Ramos (cell line): ENCODE results near the gene CEP170.
"Not testable (repeated sequence)": the region's sequence is repeated elsewhere in the genome, so short reads cannot be mapped to it uniquely, and the experiment has no call there.

ENCODE experiments used
- in situ Hi-C: fragments of 300-500 bp; cut with MboI; formaldehyde crosslinking; loops from one replicate; pipeline ENCODE4 v1.14.3; 2022; ENCODE audit warnings: low sequenced_read_pairs; ENCODE audit not compliant: unreplicated experiment

Gene CEP170

GRCh38 chr1:243183661-243184060 lies 71.4 kb downstream of the CEP170 start:
- in situ Hi-C loops: not testable (repeated sequence)

GRCh38 chr1:243183176-243183575 lies 71.9 kb downstream of the CEP170 start:
- in situ Hi-C loops: not testable (repeated sequence)

DNA sequence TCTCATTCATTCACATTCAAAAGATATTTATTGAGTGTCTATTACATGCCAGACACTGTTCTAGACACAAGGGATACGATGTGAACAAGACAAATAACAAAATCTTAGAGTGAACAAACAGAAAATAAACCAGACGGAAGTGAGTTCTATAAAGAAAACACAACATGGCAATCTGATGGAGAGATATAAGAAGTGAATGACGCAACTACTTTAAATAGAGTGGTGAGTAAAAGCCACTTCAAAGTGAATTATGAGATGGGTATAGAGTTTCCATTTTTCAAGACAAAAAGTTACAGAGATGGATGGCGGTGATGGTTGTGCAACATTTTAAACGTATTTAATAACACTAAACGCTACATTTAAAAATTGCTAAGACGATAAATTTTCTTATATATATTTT lies 75.4 kb downstream of the CEP170 start:
- in situ Hi-C loops: no loop called here

GRCh38 chr1:243177792-243178191 lies 77.3 kb downstream of the CEP170 start:
- in situ Hi-C loops: not testable (repeated sequence)

GRCh38 chr1:243173758-243174369 lies 81.2 kb downstream of the CEP170 start:
- in situ Hi-C loops: not testable (repeated sequence)

DNA sequence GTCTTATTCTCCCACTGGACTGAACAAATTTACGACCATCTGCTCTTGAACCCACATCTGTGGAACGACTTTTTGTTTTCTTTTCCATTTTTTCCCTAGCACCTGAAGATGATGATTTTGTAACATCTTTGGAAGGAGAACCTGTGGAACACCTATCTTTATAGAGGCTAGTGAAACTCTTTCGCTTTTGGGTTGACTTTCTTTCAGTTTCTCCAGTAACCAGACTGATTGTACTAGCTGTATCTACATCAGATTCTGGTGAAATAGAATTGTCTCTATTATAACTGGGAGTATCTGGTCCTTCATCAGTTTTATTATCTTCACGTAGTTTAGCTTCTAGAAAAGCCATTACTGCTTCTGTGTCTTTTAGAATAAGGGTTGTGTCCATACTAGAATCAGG lies 90.2 kb downstream of the CEP170 start:
- in situ Hi-C loops: not testable (repeated sequence)

- in situ Hi-C loops: not testable (repeated sequence)
Measured at GRCh38 chr1:243150906-243151305, 104.2 kb downstream of the CEP170 start.

DNA sequence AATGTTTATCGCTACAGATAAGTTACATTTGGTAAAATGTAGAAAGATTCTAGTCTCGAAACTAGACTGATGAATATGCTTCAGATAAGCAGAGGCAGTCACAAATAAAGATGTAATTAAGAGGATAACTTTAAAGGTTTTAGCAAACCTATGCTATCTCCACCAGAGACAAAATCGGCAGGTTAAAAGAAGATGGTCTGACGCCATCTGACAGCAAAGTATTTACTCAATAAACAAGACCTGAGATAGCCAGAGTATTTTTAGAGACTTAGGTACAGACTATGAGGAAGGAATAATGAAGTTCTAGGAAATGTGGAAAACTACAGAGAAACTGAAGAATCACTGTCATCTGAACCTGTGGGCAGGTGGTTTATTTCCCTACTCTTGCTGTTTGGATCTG lies 106.0 kb downstream of the CEP170 start:
- in situ Hi-C loops: not testable (repeated sequence)

GRCh38 chr1:243147351-243147750 lies 107.7 kb downstream of the CEP170 start:
- in situ Hi-C loops: not testable (repeated sequence)

- in situ Hi-C loops: not testable (repeated sequence)
Measured at GRCh38 chr1:243140498-243140897, 114.6 kb downstream of the CEP170 start.

DNA sequence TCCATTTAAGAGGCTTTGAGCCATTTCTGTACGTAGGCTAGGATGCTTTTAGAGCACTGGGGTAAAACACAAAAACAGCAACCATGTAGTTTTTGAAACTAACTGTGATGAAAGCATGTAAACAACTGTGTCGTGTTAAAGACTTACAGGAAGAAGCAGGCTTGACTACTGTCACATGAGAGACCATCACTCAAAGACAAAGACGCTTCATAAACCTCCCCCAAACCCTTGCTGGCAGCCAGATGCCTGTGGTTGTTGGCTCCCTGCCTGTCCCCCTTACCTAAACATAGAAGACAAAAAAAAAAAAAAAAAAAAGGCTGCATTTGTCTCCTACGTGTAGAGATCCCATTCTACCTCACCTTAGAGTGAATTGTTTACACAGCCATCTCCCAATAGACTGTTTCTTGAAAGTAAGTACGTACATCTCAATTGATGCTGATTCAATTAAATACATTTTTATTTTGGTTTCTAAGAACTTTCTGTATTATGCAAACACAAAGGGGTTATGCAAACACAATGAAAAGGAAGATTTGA lies 132.1 kb downstream of the CEP170 start:
- in situ Hi-C loops: not testable (repeated sequence)

- in situ Hi-C loops: not testable (repeated sequence)
Measured at GRCh38 chr1:243121939-243122338, 133.1 kb downstream of the CEP170 start.

- in situ Hi-C loops: not testable (repeated sequence)
Measured at GRCh38 chr1:243118601-243119322, 136.3 kb downstream of the CEP170 start.

DNA sequence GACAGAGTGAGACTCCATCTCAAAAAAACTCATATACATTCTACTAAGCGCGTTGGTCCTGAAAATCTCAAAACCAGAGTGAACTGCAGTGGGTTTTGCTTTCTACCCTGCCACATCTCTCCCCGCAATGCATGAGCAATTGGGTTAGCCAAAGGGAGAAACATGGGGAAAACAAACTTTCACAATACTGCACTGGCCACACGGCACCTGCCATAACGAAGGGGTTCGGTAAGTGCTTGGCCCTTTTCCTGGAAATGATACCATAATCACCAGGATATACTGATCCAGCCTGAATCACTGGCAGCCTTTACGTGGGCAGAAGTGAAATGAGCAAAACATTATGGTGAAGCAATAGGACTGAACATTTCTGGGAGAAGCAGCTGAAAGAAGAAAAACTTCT lies 138.9 kb downstream of the CEP170 start:
- in situ Hi-C loops: not testable (repeated sequence)

- in situ Hi-C loops: not testable (repeated sequence)
Measured at GRCh38 chr1:243114769-243115168, 140.3 kb downstream of the CEP170 start.

GRCh38 chr1:243114059-243114713 lies 140.9 kb downstream of the CEP170 start:
- in situ Hi-C loops: not testable (repeated sequence)

DNA sequence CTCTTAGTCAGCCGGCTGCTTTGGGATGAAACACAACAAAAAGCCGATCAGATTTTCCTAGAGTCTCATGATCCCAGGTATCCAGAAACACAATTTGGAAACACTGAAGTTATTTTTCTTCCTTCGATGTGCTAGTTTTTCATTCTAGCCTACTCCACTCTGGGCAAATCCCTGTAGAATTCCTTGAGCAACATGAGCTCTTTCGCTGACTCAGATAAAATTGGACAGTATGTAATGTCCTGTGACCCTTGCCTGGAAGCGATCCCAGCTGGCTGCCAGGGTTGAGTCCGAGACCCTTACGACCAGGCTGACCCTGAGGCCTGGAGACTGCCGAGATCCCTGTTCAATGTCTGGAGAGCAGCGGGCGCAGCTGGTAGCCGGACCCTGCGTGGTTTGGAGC lies 147.9 kb downstream of the CEP170 start:
- in situ Hi-C loops: not testable (repeated sequence)

- in situ Hi-C loops: not testable (repeated sequence)
Measured at GRCh38 chr1:243105652-243106332, 149.3 kb downstream of the CEP170 start.

DNA sequence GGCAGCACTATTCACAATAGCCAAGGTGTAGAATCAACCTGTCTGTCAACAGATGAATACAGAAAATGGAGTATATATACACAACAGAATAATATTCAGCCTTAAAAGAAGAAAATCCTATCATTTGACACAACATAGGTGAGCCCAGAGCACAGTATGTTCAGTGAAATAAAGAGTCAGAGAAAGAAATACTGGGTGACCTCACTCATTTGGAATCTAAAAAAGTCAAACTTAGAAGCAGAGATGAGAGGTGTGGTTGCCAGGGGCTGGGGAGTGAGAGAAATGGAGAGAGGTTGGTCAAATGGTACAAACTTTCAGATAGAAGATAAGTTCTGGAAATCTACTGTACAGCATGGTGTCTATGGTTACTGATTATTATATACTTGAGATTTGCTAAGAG lies 150.0 kb downstream of the CEP170 start:
- in situ Hi-C loops: not testable (repeated sequence)

GRCh38 chr1:243104452-243104851 lies 150.6 kb downstream of the CEP170 start:
- in situ Hi-C loops: not testable (repeated sequence)
